ENCODE measurements around the gene PACSIN1.

Gene PACSIN1

DNA sequence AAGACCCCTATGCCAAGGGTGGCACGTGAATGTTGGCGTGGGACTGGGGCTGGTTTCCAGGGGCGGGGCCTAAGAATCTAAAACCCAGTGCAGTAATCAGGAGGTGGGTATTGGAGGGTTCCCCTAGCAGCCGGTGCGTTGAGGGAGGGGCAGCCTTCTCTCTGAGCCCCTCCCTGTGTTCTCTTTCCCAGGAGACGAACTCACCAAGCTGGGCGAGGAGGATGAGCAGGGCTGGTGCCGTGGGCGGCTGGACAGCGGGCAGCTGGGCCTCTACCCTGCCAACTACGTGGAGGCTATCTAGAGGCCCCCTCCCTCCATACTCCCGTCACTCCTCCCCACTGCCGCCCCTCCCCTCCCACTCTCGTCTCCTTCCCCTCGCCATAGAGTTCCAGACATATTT lies 66.4 kb downstream of the PACSIN1 start:
- no peak for TF ChIP-seq ZNF394 (tag by site-specific recombination; IDR thresholded peaks at IDR 0.05; ENCODE audit: borderline replicate concordance)
- TF ChIP-seq, protein P1, sequence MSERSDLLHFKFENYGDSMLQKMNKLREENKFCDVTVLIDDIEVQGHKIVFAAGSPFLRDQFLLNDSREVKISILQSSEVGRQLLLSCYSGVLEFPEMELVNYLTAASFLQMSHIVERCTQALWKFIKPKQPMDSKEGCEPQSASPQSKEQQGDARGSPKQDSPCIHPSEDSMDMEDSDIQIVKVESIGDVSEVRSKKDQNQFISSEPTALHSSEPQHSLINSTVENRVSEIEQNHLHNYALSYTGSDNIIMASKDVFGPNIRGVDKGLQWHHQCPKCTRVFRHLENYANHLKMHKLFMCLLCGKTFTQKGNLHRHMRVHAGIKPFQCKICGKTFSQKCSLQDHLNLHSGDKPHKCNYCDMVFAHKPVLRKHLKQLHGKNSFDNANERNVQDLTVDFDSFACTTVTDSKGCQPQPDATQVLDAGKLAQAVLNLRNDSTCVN (tag by site-specific recombination; optimal IDR thresholded peaks at IDR 0.05): no peak
- TF ChIP-seq, protein P2, sequence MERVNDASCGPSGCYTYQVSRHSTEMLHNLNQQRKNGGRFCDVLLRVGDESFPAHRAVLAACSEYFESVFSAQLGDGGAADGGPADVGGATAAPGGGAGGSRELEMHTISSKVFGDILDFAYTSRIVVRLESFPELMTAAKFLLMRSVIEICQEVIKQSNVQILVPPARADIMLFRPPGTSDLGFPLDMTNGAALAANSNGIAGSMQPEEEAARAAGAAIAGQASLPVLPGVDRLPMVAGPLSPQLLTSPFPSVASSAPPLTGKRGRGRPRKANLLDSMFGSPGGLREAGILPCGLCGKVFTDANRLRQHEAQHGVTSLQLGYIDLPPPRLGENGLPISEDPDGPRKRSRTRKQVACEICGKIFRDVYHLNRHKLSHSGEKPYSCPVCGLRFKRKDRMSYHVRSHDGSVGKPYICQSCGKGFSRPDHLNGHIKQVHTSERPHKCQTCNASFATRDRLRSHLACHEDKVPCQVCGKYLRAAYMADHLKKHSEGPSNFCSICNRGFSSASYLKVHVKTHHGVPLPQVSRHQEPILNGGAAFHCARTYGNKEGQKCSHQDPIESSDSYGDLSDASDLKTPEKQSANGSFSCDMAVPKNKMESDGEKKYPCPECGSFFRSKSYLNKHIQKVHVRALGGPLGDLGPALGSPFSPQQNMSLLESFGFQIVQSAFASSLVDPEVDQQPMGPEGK (tag by site-specific recombination; IDR thresholded peaks at IDR 0.05): no peak
- no peak for TF ChIP-seq GLIS1 (tag by site-specific recombination; IDR thresholded peaks at IDR 0.05)
- TF ChIP-seq MEIS1 (CRISPR knock-in tag; IDR thresholded peaks at IDR 0.05; ENCODE audit: borderline replicate concordance): no peak
- TF ChIP-seq KLF8 (tag by site-specific recombination; IDR thresholded peaks at IDR 0.05): no peak
- TF ChIP-seq, protein P3, sequence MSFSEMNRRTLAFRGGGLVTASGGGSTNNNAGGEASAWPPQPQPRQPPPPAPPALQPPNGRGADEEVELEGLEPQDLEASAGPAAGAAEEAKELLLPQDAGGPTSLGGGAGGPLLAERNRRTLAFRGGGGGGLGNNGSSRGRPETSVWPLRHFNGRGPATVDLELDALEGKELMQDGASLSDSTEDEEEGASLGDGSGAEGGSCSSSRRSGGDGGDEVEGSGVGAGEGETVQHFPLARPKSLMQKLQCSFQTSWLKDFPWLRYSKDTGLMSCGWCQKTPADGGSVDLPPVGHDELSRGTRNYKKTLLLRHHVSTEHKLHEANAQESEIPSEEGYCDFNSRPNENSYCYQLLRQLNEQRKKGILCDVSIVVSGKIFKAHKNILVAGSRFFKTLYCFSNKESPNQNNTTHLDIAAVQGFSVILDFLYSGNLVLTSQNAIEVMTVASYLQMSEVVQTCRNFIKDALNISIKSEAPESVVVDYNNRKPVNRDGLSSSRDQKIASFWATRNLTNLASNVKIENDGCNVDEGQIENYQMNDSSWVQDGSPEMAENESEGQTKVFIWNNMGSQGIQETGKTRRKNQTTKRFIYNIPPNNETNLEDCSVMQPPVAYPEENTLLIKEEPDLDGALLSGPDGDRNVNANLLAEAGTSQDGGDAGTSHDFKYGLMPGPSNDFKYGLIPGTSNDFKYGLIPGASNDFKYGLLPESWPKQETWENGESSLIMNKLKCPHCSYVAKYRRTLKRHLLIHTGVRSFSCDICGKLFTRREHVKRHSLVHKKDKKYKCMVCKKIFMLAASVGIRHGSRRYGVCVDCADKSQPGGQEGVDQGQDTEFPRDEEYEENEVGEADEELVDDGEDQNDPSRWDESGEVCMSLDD (tag by site-specific recombination; IDR thresholded peaks at IDR 0.05): no peak
- TF ChIP-seq ZNF837 (tag by site-specific recombination; IDR thresholded peaks at IDR 0.05): no peak
- no peak for TF ChIP-seq SCRT2 (tag by site-specific recombination; IDR thresholded peaks at IDR 0.05)
- no peak for TF ChIP-seq MYNN (tag by site-specific recombination; IDR thresholded peaks at IDR 0.05; ENCODE audit: borderline replicate concordance)
- no peak for TF ChIP-seq ZNF184 (tag by site-specific recombination; IDR thresholded peaks at IDR 0.05)
- no peak for TF ChIP-seq KLF1 (tag by site-specific recombination; IDR thresholded peaks at IDR 0.05)
- CTCF ChIA-PET: no interaction called here
- Histone ChIP-seq H3K9me3 (ENCODE audit: control insufficient read depth, insufficient read depth, low read depth, low read length) (no peaks in the 10 kb centered on the region), H3K4me1 (ENCODE audit: control insufficient read depth, insufficient read depth, low read length) (no peaks in the 10 kb centered on the region), H3K27ac (ENCODE audit: extremely low read depth, low read depth, low read length) (no peak overlapping the region), H3K4me3 (ENCODE audit: low read depth, low read length) (no peak overlapping the region), H3K36me3 (ENCODE audit: control insufficient read depth in 2 of 2, insufficient read depth in 1 of 2, low read length in 2 of 2) (no peaks in the 10 kb centered on the region)
- POLR2A ChIA-PET: no interaction called here

DNA sequence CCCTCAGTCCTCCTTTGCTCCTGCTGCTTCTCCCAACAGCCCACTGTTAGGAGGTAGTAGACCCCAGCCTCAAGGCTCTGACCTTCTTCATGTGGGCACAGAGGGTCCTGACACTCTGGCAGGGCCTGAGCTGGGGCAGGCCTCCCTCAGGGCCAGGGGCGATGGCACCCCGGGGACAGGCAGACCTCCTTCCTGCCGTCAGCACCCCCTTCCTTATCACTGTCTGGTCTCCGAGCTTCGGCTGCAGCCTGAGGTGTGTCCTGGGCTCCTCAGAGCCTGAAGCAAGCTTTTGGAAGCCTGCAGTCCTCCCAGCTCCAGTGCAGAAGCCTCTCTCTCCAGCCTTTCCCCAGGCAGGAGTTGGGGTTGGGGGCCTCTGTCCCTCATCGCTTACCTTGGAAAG lies 68.3 kb downstream of the PACSIN1 start:
- Histone ChIP-seq H3K27ac (ENCODE audit: extremely low read depth, low read depth, low read length) (no peak overlapping the region), H3K4me1 (ENCODE audit: control insufficient read depth, insufficient read depth, low read length) (no peaks in the 10 kb centered on the region), H3K4me3 (ENCODE audit: low read depth, low read length) (no peak overlapping the region), H3K36me3 (ENCODE audit: control insufficient read depth in 2 of 2, insufficient read depth in 1 of 2, low read length in 2 of 2) (no peaks in the 10 kb centered on the region), H3K9me3 (ENCODE audit: control insufficient read depth, insufficient read depth, low read depth, low read length) (no peaks in the 10 kb centered on the region)
- ChIA-PET CTCF (interaction anchor here (0.7 kb wide), 2 partner anchors 49 to 75 kb away, joined by 3 read pairs; no protein-coding TSS in a partner anchor), POLR2A (no interaction called here)
- TF ChIP-seq ZNF16 (tag by site-specific recombination; IDR thresholded peaks at IDR 0.05; ENCODE audit: low read depth) (no peak), ZNF214 (tag by site-specific recombination; IDR thresholded peaks at IDR 0.05; ENCODE audit: borderline replicate concordance) (no peak), ZNF624 (tag by site-specific recombination; IDR thresholded peaks at IDR 0.05) (no peak), SALL2 (tag by site-specific recombination; IDR thresholded peaks at IDR 0.05; ENCODE audit: borderline replicate concordance) (no peak), ZNF157 (tag by site-specific recombination; IDR thresholded peaks at IDR 0.05) (no peak), KLF8 (tag by site-specific recombination; IDR thresholded peaks at IDR 0.05) (no peak), ZNF248 (tag by site-specific recombination; IDR thresholded peaks at IDR 0.05) (no peak), ZNF621 (tag by site-specific recombination; IDR thresholded peaks at IDR 0.05) (no peak), PRDM1 (tag by site-specific recombination; IDR thresholded peaks at IDR 0.05) (no peak), ZNF366 (tag by site-specific recombination; conservative IDR thresholded peaks at IDR 0.05) (no peak), MZF1 (tag by site-specific recombination; IDR thresholded peaks at IDR 0.05; ENCODE audit: borderline replicate concordance) (no peak), ZNF843 (tag by site-specific recombination; IDR thresholded peaks at IDR 0.05) (no peak), MEIS1 (CRISPR knock-in tag; IDR thresholded peaks at IDR 0.05; ENCODE audit: borderline replicate concordance) (no peak), ZNF560 (tag by site-specific recombination; IDR thresholded peaks at IDR 0.05; ENCODE audit: borderline replicate concordance) (no peak)
- TF ChIP-seq, protein P4, sequence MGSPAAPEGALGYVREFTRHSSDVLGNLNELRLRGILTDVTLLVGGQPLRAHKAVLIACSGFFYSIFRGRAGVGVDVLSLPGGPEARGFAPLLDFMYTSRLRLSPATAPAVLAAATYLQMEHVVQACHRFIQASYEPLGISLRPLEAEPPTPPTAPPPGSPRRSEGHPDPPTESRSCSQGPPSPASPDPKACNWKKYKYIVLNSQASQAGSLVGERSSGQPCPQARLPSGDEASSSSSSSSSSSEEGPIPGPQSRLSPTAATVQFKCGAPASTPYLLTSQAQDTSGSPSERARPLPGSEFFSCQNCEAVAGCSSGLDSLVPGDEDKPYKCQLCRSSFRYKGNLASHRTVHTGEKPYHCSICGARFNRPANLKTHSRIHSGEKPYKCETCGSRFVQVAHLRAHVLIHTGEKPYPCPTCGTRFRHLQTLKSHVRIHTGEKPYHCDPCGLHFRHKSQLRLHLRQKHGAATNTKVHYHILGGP (tag by site-specific recombination; IDR thresholded peaks at IDR 0.05): no peak

Measured in HEK293 (cell line).